ENCODE data around the gene TMED1. TPM values are rescaled to one million over a fixed set of nuclear protein-coding genes. Genes with fewer than 3 reads are reported as not detected.

TMED1 gene
- total and polyA plus RNA-seq, 2 of the 13 experiments (the other 11 are each of a cell fraction or from before 2014, with no cell fraction given): 48.3 to 51.8 TPM

GRCh38 chr19:10836479-10837330 lies 693 bp upstream of the TMED1 start (continued):
- 0 out of 2 replicates have a peak, but pooled peaks have one; percentile 4 for TF ChIP-seq SP140L (CRISPR knock-in tag; IDR thresholded peaks at IDR 0.05; ENCODE audit: borderline replicate concordance)
- TF ChIP-seq MXD4 (CRISPR knock-in tag; IDR thresholded peaks at IDR 0.05): peak; percentile 27; the same call in 1 of the 2 replicates
- TF ChIP-seq, protein P1, sequence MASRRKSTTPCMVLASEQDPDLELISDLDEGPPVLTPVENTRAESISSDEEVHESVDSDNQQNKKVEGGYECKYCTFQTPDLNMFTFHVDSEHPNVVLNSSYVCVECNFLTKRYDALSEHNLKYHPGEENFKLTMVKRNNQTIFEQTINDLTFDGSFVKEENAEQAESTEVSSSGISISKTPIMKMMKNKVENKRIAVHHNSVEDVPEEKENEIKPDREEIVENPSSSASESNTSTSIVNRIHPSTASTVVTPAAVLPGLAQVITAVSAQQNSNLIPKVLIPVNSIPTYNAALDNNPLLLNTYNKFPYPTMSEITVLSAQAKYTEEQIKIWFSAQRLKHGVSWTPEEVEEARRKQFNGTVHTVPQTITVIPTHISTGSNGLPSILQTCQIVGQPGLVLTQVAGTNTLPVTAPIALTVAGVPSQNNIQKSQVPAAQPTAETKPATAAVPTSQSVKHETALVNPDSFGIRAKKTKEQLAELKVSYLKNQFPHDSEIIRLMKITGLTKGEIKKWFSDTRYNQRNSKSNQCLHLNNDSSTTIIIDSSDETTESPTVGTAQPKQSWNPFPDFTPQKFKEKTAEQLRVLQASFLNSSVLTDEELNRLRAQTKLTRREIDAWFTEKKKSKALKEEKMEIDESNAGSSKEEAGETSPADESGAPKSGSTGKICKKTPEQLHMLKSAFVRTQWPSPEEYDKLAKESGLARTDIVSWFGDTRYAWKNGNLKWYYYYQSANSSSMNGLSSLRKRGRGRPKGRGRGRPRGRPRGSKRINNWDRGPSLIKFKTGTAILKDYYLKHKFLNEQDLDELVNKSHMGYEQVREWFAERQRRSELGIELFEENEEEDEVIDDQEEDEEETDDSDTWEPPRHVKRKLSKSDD (CRISPR knock-in tag; IDR thresholded peaks at IDR 0.05; ENCODE audit: low read depth): 0 out of 2 replicates have a peak, but pooled peaks have one; percentile 44
- TF ChIP-seq MYC (CRISPR knock-in tag; IDR thresholded peaks at IDR 0.05; ENCODE audit: borderline replicate concordance): peak; percentile 84; the same call in 1 of the 2 replicates
- TF ChIP-seq, protein P2, sequence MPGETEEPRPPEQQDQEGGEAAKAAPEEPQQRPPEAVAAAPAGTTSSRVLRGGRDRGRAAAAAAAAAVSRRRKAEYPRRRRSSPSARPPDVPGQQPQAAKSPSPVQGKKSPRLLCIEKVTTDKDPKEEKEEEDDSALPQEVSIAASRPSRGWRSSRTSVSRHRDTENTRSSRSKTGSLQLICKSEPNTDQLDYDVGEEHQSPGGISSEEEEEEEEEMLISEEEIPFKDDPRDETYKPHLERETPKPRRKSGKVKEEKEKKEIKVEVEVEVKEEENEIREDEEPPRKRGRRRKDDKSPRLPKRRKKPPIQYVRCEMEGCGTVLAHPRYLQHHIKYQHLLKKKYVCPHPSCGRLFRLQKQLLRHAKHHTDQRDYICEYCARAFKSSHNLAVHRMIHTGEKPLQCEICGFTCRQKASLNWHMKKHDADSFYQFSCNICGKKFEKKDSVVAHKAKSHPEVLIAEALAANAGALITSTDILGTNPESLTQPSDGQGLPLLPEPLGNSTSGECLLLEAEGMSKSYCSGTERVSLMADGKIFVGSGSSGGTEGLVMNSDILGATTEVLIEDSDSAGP (CRISPR knock-in tag; IDR thresholded peaks at IDR 0.05; ENCODE audit: borderline replicate concordance): no peak; the same call in 1 of the 2 replicates
- no peak for TF ChIP-seq ZBTB20 (CRISPR knock-in tag; IDR thresholded peaks at IDR 0.05; ENCODE audit: borderline replicate concordance, low read depth)
- TF ChIP-seq REL (CRISPR knock-in tag; conservative IDR thresholded peaks at IDR 0.05): peak; percentile 26; the same call in 1 of the 2 replicates
- TF ChIP-seq NCOA5 (CRISPR knock-in tag; IDR thresholded peaks at IDR 0.05): no peak
- TF ChIP-seq, protein P3, sequence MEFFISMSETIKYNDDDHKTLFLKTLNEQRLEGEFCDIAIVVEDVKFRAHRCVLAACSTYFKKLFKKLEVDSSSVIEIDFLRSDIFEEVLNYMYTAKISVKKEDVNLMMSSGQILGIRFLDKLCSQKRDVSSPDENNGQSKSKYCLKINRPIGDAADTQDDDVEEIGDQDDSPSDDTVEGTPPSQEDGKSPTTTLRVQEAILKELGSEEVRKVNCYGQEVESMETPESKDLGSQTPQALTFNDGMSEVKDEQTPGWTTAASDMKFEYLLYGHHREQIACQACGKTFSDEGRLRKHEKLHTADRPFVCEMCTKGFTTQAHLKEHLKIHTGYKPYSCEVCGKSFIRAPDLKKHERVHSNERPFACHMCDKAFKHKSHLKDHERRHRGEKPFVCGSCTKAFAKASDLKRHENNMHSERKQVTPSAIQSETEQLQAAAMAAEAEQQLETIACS (CRISPR knock-in tag; IDR thresholded peaks at IDR 0.05): 0 out of 2 replicates have a peak, but pooled peaks have one; percentile 10
- peak; percentile 31; the same call in 1 of the 2 replicates for TF ChIP-seq ZSCAN9 (CRISPR knock-in tag; IDR thresholded peaks at IDR 0.05; ENCODE audit: borderline replicate concordance)
- peak; percentile 71; the same call in 1 of the 2 replicates for TF ChIP-seq ZNF44 (CRISPR knock-in tag; IDR thresholded peaks at IDR 0.05)
- TF ChIP-seq DNMT3B (CRISPR knock-in tag; conservative IDR thresholded peaks at IDR 0.05): no peak
- no peak for TF ChIP-seq ZNF24 (IDR thresholded peaks at IDR 0.05)
- TF ChIP-seq ZNF879 (CRISPR knock-in tag; IDR thresholded peaks at IDR 0.05): peak; percentile 87; the same call in 1 of the 2 replicates
- peak; percentile 77; the same call in 1 of the 2 replicates for TF ChIP-seq ZNF670 (CRISPR knock-in tag; IDR thresholded peaks at IDR 0.05; ENCODE audit: borderline replicate concordance)
- peak; percentile 91; the same call in 1 of the 2 replicates for TF ChIP-seq ZNF510 (CRISPR knock-in tag; IDR thresholded peaks at IDR 0.05; ENCODE audit: low read depth)
- TF ChIP-seq MXI1 (IDR thresholded peaks at IDR 0.05; ENCODE audit: borderline replicate concordance, low read depth, low read length): peak; percentile 69; the same call in 1 of the 3 replicates
- no peak for TF ChIP-seq ZNF333 (CRISPR knock-in tag; IDR thresholded peaks at IDR 0.05; ENCODE audit: borderline replicate concordance)
- peak; percentile 75; the same call in 1 of the 2 replicates for TF ChIP-seq GATAD1 (CRISPR knock-in tag; IDR thresholded peaks at IDR 0.05)
- TF ChIP-seq, protein P4, sequence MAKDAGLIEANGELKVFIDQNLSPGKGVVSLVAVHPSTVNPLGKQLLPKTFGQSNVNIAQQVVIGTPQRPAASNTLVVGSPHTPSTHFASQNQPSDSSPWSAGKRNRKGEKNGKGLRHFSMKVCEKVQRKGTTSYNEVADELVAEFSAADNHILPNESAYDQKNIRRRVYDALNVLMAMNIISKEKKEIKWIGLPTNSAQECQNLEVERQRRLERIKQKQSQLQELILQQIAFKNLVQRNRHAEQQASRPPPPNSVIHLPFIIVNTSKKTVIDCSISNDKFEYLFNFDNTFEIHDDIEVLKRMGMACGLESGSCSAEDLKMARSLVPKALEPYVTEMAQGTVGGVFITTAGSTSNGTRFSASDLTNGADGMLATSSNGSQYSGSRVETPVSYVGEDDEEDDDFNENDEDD (CRISPR knock-in tag; IDR thresholded peaks at IDR 0.05; ENCODE audit: borderline replicate concordance): peak; percentile 98
- no peak for TF ChIP-seq ZNF331 (CRISPR knock-in tag; IDR thresholded peaks at IDR 0.05)
- TF ChIP-seq SMYD3 (CRISPR knock-in tag; IDR thresholded peaks at IDR 0.05): peak; percentile 88; the same call in 1 of the 2 replicates
